Transverse colon (tissue), 3 donors: Measurements from ENCODE around the gene CXCR2.

Source experiments
- CTCF ChIP-seq, 5 experiments: fragments of 200-600 bp in 3 of 5; fragments of 450-650 bp in 2 of 5; sonication (generic) in 3 of 5; IDR thresholded peaks; 1 replicate in 2 of 5; 2 replicates in 3 of 5; pipeline ENCODE4 v1.5.1; 2016 to 2017; ENCODE audit warnings: antibody characterized with exemption in 5 of 5, inconsistent platforms in 3 of 5, mild to moderate bottlenecking in 2 of 5, moderate library complexity in 1 of 5
- EP300 ChIP-seq: sonication (generic); formaldehyde crosslinking; IDR thresholded peaks from one replicate; pipeline ENCODE4 v1.6.1; 2017; ENCODE audit warnings: antibody characterized with exemption, low read depth
- POLR2A ChIP-seq: fragments of 450-650 bp; IDR thresholded peaks from one replicate; pipeline ENCODE4 v1.6.1; 2016; ENCODE audit warnings: antibody characterized with exemption, mild to moderate bottlenecking, moderate library complexity

- TF ChIP-seq CTCF (IDR thresholded peaks at IDR 0.05) = no peak
- TF ChIP-seq EP300 = no peak
- TF ChIP-seq POLR2A = no peak
These were observed 37.0 kb downstream of the CXCR2 start for GRCh38 chr2:218162814-218163213.
